Activated effector memory CD4-positive, alpha-beta T cell treated with anti-CD3 and anti-CD28 coated beads, Interleukin-2, amount 50 U/mL, for 16 hours (primary cell): Measurements from ENCODE around the gene UBE2Q2.
"Not testable (repeated sequence)": the region's sequence is repeated elsewhere in the genome, so short reads cannot be mapped to it uniquely, and the experiment has no call there.

Experiments used
- DNase-seq: peaks from one replicate; pipeline ENCODE4 v3.0.0-alpha.2; 2020

UBE2Q2 gene

DNA sequence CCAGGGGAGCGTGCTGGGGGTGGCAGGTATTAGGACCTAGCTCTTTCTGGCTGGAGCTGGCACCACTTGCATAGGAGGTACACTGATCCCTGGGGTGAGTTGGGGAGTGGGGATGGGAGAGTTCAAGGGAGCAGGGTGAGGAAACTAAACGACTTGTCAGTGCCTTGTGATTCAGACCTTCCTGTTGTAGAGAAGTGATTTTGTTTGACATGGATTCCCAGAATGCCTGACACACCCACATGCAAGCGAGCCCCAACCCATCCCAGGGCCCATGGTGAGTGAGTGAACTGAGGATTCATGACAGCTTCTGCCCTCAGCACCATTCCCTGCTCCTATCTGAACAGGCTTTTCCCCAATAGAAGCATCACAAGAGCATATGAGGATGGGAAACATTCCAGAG lies 15.6 kb upstream of the UBE2Q2 start:
- DNase-seq, result no peak

- no peak for DNase-seq
These were observed 14.8 kb upstream of the UBE2Q2 start for GRCh38 chr15:75828429-75828828.

DNA sequence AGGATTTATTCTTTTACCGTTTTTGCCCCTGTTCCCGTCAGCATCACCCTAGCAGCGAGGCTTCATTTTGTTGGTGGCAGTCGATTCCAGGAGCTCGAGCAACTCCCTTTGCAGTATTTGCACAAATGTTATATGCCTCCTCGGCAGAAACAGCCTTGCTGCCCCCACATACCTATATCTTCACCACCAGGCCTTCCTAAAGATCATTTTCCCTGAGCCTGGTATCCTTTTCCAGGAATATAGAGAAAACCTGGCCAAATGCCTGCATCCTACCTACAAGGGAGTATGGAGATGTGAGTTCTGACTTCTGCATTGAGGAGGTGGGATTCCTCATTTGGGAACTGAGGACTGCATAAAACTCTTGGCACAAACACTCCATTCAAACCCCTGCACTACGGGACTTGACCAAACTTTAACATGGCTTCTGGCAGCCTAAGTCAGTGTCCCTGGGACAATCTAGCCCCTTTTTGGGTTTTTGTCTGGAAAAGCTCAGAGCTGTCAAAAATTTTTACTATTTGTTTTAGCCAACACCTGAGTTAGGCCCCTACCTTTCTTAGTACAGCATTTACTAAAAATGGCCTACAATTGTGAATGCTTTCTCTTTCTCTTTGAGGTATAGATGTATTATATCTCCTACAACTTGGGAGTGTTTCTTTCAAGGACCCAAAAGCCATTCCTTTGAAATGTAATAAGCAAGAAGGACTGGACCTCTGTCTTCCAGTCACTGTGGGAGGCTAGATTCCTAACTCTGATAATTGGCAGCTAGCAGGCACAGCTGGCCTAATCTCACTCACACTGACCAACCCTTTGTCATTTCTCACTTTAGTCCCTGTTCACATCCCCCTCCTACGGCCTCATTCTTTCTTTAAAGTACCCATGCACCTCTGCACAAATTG lies 12.1 kb upstream of the UBE2Q2 start:
- no peak for DNase-seq

GRCh38 chr15:75831806-75832102 lies 11.5 kb upstream of the UBE2Q2 start:
- DNase-seq, result no peak

- no peak for DNase-seq
These were observed 11.1 kb upstream of the UBE2Q2 start for GRCh38 chr15:75832114-75832513.

DNA sequence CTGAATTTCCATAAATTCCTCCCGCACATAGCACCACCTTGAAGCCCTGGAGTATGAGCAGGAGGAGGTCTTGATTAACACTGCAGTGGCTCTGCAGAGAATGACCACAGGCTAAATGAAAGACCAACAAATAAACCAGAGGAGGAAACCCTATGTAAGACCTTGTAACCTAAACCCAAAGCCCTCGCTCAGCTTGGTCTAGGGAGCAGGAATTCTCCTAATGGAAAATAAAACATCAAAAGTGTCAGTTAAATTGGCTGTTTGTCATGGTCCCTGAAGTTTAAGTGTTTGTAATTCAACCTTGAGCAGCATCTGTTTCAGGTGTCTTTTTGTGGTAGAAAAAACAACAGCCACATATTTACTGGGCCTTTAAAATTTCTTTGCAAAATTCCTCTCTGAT lies 9.2 kb upstream of the UBE2Q2 start:
- no peak for DNase-seq

DNA sequence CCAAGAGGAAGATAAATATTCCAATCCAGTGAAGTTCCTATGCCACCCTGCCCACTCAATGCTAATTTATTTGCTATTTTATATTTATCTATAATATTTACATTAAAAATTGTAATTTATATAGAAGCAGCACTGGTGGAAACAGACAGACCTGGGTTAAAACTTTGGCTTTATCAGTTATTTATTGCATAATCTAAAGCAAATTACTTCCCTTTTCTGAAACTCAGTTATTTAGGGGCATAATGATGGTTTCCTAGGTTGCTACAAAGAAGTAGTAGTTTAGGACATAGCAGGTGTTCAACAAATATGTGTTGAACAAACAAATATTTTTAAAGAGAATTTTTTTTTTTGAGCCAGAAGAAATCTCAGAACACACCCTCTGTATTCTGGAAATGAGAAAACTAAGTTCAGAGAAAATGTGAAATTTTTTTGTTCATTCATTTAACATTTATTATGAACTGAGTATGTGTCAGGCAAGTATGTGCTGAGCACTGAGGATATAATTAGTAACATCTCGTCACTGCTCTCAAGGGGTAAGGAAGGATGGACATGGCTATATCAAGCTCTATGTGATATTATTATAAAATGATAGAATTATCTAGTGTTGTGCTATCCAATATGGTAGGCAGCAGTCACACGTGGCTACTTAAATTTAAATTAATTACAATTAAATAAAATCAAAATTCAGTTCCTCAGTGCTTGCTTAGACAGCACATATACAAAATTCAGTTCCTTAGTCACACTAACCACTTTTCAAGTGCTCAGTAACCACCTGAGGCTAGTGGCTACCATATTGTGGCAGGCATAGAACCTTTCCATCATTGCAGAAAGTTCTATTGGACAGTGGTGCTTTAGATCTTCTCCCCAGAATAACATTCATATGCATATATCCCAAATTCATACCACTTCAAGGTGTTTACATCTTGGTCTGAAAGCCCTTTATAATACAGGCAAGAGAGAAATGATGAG lies 7.0 kb upstream of the UBE2Q2 start:
- no peak for DNase-seq

DNA sequence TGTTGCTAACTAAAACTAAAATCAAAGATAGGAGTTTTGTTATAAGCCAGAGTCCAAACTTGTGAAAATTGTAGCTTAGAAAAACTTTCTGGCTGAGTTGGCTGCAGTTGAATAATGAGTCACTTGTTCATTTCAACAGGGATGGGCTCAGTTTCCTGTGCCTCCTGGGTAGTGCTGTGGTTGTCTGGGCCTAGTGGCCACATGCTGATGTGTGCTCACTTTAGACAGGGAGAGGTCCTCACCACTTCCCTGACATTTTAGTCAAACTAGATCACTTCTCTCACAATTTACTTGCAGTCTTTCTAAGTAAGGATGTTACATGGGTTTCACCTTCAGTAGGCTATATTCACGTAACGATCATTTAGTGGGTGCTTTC lies 6.3 kb upstream of the UBE2Q2 start:
- DNase-seq, result peak; percentile 70

DNA sequence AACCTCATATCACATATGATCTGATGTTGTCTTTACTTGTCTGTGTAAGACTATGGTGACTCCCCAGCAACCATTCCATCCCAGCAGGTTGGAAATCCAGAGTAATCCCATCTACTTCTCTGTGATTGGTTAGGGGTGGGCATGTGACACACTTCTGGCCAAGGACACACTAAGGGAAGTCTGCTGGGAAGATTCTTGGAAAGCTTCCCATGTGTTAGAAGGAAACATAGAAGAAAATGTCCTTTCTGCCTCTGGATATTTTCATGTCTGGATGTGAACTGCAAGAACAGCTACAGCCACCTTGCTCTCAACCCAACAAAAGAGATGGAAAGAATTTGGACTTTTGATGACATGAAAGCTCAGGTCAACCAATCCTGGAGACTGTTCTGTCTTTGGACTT lies 2.6 kb upstream of the UBE2Q2 start:
- DNase-seq, result no peak

- no peak for DNase-seq
These were observed 1.6 kb upstream of the UBE2Q2 start for GRCh38 chr15:75841626-75842025.

DNA sequence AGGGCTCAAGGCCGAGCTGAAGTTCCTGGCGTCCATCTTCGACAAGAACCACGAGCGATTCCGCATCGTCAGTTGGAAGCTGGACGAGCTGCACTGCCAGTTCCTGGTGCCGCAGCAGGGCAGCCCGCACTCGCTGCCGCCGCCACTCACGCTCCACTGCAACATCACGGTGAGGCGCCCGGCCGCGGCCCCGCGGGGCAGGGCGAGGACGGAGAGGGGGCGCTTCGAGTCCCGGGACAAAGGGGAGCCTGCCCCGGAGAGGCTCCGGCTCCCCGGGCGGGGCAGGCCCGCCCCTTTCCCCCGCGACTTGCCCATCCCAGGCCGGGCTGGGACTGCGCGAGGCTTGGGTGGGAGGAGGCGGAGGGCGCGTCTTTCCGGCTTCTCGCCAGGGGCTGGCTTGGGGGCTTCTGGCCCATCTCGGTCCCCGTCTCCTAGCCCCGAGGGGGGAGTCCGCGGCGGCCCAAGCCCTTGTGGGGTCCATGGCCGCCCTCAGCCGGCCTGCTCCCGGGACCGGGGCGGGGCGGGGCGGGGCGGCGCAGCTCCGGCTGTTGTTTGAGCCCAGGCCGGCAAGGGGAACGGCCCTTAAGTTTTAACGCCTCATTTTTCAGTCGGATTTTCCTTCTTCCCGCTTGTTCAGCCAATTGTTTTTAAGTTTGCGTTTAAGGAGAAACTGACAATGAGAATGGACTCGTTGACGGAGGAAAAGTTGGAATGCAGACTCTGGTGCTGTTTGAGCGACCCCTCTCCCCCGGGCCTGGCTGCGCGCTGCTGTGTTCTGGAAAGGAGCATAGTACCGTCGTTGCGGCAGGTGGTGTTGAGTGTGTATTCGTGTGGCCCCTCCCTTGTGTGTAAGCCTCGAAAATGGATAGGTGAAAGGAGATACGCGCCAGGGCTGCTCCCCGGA lies 683 bp downstream of the UBE2Q2 start:
- DNase-seq, result peak; percentile 84

GRCh38 chr15:75844629-75845335 lies 1.5 kb downstream of the UBE2Q2 start:
- DNase-seq, result peak; percentile 66

- no peak for DNase-seq
These were observed 5.9 kb downstream of the UBE2Q2 start for GRCh38 chr15:75849167-75849566.

DNA sequence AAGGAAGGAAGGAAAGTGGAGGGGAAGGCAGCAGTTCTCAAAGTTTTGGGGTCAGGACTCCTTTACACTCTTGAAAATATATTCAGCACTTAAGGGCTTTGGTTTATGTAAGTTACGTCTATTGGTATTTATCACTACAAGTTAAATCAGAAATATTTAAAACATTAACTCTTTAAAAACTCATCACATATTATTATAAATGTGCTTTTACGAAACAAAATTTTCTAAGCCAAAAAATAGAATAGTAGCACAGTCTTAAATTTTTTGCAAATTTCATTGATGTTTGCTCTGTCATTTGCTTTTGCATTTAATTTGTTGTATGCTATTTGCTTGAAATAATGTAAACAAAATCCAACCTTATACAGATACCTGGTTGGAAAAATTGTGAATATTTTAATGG lies 7.5 kb downstream of the UBE2Q2 start:
- DNase-seq, result no peak

DNA sequence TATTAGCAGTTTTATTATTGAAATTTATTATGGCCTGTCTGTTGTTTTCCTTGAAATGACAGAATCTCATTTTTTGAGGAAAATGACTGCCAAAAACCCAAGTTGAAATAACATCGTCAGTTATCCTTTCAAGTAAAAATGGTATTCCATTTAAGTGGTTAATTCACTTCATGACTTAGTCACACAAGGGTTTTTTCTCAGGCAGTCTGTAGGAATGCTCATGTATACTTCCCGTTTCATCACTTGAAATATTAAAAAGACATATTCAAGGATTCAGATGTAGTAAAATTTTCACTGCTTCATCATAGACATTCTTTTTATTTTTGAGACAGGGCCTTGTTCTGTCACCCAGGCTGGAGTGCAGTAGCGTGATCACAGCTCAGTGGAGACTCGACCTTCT lies 8.3 kb downstream of the UBE2Q2 start:
- not testable (repeated sequence) for DNase-seq

- no peak for DNase-seq
These were observed 14.6 kb downstream of the UBE2Q2 start for GRCh38 chr15:75857886-75858285.

- DNase-seq, result no peak
These were observed 18.6 kb downstream of the UBE2Q2 start for GRCh38 chr15:75861750-75862402.

DNA sequence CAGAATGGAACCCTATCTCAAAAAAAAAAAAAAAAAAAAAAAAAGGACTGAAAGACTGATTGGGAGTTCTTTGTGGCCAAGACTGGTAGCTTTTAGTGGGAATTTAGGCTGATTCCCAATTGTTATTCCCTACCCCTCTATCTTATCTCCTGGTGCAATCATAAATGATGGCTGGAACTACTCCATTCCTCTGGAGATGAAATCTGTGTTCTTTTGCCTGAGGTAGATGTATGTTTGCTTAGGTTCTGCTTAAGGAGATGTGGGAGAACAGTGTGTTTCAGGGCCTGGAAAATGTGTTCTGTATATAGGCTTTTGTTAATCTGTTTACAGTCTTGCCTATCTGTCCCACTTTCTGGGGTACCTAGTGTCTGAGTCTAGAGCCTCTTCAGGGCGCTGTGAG lies 19.5 kb downstream of the UBE2Q2 start:
- no peak for DNase-seq

DNA sequence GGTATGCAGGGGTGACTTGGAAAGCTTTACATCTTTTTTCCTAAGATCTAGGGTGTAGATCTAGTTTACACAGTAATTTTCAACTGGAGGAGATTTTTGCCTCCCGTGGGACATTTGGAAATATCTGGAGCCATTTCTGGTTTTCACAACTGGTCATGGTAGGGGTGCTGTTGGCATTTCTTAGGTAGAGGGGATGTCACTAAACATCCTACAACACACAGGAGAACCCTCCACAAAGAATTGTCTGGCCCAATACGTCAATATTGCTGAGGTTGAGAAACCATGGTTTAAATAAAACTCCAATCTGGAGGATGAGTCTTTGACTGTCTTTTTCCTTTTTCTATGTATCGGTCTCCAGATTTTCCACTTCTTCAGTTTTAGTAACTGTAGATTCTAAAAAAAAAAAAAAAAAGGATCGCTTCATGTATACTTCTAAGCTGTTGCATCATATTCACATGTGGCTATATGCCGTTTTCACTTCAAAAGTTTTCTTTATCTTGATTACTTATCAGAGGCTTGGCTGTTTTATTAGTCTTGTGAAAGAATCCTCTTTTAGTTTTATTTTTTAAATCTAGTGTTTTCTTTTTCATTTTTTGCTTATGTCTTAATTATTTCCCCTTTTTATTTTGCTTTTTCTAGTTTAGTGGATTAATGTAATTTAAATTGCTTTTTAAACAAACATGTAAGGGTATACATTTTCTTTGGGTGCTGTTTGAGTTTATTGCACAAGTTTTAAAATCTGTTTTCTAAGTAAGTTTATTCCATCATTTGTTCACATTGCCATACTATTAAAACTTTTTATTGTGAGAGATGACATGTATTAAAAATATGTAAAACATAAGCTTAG lies 21.2 kb downstream of the UBE2Q2 start:
- no peak for DNase-seq

GRCh38 chr15:75866045-75866444 lies 22.8 kb downstream of the UBE2Q2 start:
- DNase-seq, result not testable (repeated sequence)

DNA sequence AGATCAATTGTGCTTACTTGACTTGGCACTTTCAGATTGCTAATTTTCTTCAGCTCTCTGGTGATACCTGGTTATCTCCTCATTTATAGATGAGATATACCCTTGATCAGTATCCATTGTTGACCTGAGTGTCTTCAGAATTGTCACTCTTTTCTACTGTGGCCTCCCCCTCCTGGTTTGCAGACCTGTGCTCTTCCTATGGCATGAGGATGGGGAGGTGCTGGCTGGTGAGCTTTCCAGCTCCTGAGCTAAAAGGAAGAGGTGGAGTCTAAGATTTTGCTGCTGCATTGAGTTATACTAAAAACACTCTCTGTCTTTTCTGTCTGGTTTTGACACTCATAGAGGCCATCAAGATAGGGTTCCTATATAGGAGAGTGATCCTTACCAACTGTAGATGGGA lies 23.7 kb downstream of the UBE2Q2 start:
- DNase-seq, result no peak
